Subcutaneous abdominal adipose tissue (tissue), 5 donors: ENCODE results near the gene VCL.

Experiments used
- H3K27ac ChIP-seq: one replicate; pipeline ENCODE4 v1.7.0; 2013; ENCODE audit warnings: low read depth, mild to moderate bottlenecking, inconsistent platforms, low read length, moderate library complexity
- H3K27me3 ChIP-seq, 5 donors: one replicate each; pipeline ENCODE4 v1.7.0; 2013; ENCODE audit warnings: low read length in 5 of 5, inconsistent platforms in 1 of 5; ENCODE audit not compliant: control insufficient read depth in 5 of 5, insufficient read depth in 4 of 5
- H3K36me3 ChIP-seq, 5 donors: one replicate each; pipeline ENCODE4 v1.7.0; 2013; ENCODE audit warnings: low read length in 5 of 5; ENCODE audit not compliant: control insufficient read depth in 5 of 5, insufficient read depth in 5 of 5
- H3K4me1 ChIP-seq, 5 donors: one replicate each; pipeline ENCODE4 v1.7.0; 2013; ENCODE audit warnings: low read length in 5 of 5, mild to moderate bottlenecking in 3 of 5, moderate library complexity in 1 of 5; ENCODE audit not compliant: control insufficient read depth in 5 of 5, insufficient read depth in 5 of 5
- H3K4me3 ChIP-seq, 5 donors: one replicate each; pipeline ENCODE4 v1.7.0; 2013; ENCODE audit warnings: low read length in 5 of 5, low read depth in 1 of 5
- H3K9ac ChIP-seq, 5 donors: one replicate each; pipeline ENCODE4 v1.7.0; 2013; ENCODE audit warnings: low read length in 5 of 5, mild to moderate bottlenecking in 4 of 5, moderate library complexity in 3 of 5
- H3K9me3 ChIP-seq, 5 donors: one replicate each; pipeline ENCODE4 v1.7.0; 2013; ENCODE audit warnings: low read length in 5 of 5; ENCODE audit not compliant: control insufficient read depth in 5 of 5
- donor health status: healthy.
- donor health status: healthy.
- donor health status: healthy.
- donor health status: healthy.
- donor health status: healthy.

Gene VCL

DNA sequence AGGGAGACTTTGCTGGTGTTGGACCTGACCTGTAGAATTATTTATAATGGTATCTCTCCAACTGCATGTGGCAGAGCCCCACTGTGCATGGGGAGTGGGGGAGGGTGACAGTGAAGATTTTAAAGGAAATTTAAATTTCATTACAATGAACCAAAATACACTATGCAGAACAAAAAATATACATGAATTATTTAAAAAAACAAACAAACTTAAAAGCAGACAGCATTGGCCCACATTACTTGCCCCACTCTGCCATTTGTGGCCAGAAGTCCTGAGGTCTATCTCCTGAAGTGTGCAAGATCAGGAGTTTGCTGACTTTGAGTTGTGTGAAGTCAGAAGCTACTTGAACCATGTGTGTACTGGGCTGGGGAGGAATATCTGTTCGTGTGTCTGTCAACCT is 112.2 kb downstream of the VCL start:
- Histone ChIP-seq H3K36me3 (peaks cover 38 to 97% (median 91%) of the 10 kb centered on the region in 5 donors), H3K9ac (no peak overlapping the region), H3K4me3 (no peak overlapping the region), H3K27ac (no peak overlapping the region), H3K27me3 (no peaks in the 10 kb centered on the region), H3K4me1 (peaks cover 0 to 8% (median 5%) of the 10 kb centered on the region in 5 donors), H3K9me3 (no peaks in the 10 kb centered on the region)

GRCh38 chr10:74111799-74112198 is 113.9 kb downstream of the VCL start:
- H3K9me3 ChIP-seq: no peaks in the 10 kb centered on the region
- H3K27ac ChIP-seq: no peak overlapping the region
- no peak overlapping the region for H3K9ac ChIP-seq
- peaks cover 35 to 94% (median 90%) of the 10 kb centered on the region in 5 donors for H3K36me3 ChIP-seq
- no peaks in the 10 kb centered on the region for H3K27me3 ChIP-seq
- no peak overlapping the region for H3K4me3 ChIP-seq
- peaks cover 0 to 8% (median 5%) of the 10 kb centered on the region in 5 donors for H3K4me1 ChIP-seq

DNA sequence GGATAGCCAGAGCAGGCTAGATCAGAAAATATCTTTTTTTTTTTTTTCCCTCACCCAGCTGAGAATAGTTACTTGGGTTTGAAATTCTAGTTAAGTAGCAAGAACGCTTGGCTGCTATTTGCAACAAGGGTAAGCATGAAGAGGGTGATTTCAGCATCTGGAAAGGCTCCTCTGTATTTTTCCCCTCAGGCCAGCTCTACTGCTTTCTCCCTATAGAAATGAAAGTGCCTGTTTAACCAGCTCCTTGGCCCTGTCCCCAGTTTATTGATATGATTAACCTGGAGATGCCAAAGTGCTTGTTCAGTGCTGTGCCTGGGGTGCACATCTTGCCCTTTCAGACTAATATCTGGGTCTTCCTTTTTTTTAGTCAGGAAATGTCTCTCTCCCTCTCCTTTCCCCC is 115.6 kb downstream of the VCL start:
- peaks cover 33 to 97% (median 90%) of the 10 kb centered on the region in 5 donors for H3K36me3 ChIP-seq
- no peak overlapping the region for H3K4me3 ChIP-seq
- no peak overlapping the region for H3K9ac ChIP-seq
- H3K9me3 ChIP-seq: no peaks in the 10 kb centered on the region
- no peaks in the 10 kb centered on the region for H3K27me3 ChIP-seq
- peak overlapping the region; percentile 32 for H3K27ac ChIP-seq
- H3K4me1 ChIP-seq: peaks cover 7 to 21% (median 14%) of the 10 kb centered on the region in 5 donors

DNA sequence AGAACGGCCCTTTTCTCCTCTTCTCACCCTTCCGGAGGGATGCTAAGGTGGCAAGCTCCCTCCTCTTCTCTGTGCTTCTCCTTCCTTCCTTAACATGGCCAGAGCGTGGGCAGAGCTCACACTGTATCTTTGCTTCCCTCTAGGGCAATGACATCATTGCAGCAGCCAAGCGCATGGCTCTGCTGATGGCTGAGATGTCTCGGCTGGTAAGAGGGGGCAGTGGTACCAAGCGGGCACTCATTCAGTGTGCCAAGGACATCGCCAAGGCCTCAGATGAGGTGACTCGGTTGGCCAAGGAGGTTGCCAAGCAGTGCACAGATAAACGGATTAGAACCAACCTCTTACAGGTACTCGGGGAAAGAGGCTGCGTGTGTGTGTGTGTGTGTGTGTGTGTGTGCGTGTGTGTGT is 116.1 kb downstream of the VCL start:
- H3K4me1 ChIP-seq: peaks cover 8 to 26% (median 19%) of the 10 kb centered on the region in 5 donors
- no peaks in the 10 kb centered on the region for H3K9me3 ChIP-seq
- H3K36me3 ChIP-seq: peaks cover 31 to 97% (median 90%) of the 10 kb centered on the region in 5 donors
- peak overlapping the region; percentile 32 for H3K27ac ChIP-seq
- no peaks in the 10 kb centered on the region for H3K27me3 ChIP-seq
- no peak overlapping the region for H3K9ac ChIP-seq
- H3K4me3 ChIP-seq: no peak overlapping the region

GRCh38 chr10:74117738-74118137 is 119.8 kb downstream of the VCL start:
- H3K4me3 ChIP-seq: no peak overlapping the region
- H3K9me3 ChIP-seq: no peaks in the 10 kb centered on the region
- peaks cover 29 to 82% (median 79%) of the 10 kb centered on the region in 5 donors for H3K36me3 ChIP-seq
- H3K4me1 ChIP-seq: peaks cover 14 to 63% (median 50%) of the 10 kb centered on the region in 5 donors
- no peaks in the 10 kb centered on the region for H3K27me3 ChIP-seq
- peak overlapping the region in 1 of 5 donors; percentile 19 for H3K9ac ChIP-seq
- H3K27ac ChIP-seq: peak overlapping the region; percentile 76

DNA sequence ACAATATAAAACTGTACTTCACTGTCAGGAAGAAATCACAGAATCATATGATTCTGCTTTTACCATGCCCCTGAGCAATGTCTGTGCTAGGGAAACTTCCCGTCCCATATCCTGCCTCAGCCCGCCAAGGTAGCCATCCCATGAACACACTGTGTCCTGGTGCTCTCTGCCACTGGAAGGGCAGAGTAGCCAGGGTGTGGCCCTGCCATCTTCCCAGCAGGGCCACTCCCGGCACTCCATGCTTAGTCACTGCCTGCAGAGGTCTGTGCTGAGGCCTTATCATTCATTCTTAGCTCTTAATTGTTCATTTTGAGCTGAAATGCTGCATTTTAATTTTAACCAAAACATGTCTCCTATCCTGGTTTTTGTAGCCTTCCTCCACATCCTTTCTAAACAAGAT is 120.9 kb downstream of the VCL start:
- Histone ChIP-seq H3K36me3 (peaks cover 28 to 82% (median 80%) of the 10 kb centered on the region in 5 donors), H3K9me3 (no peaks in the 10 kb centered on the region), H3K27me3 (no peaks in the 10 kb centered on the region), H3K4me3 (no peak overlapping the region), H3K27ac (peak overlapping the region; percentile 76), H3K9ac (peak overlapping the region in 1 of 5 donors; percentile 59), H3K4me1 (peaks cover 14 to 63% (median 47%) of the 10 kb centered on the region in 5 donors)

GRCh38 chr10:74120911-74121310 is 123.0 kb downstream of the VCL start:
- H3K4me1 ChIP-seq: peaks cover 14 to 63% (median 47%) of the 10 kb centered on the region in 5 donors
- no peaks in the 10 kb centered on the region for H3K9me3 ChIP-seq
- peak overlapping the region; percentile 63 for H3K27ac ChIP-seq
- peaks cover 40 to 83% (median 74%) of the 10 kb centered on the region in 5 donors for H3K36me3 ChIP-seq
- peak overlapping the region in 1 of 5 donors; percentile 19 for H3K9ac ChIP-seq
- no peaks in the 10 kb centered on the region for H3K27me3 ChIP-seq
- no peak overlapping the region for H3K4me3 ChIP-seq

- peaks cover 14 to 63% (median 47%) of the 10 kb centered on the region in 5 donors for H3K4me1 ChIP-seq
- no peak overlapping the region for H3K4me3 ChIP-seq
- H3K27me3 ChIP-seq: no peaks in the 10 kb centered on the region
- peak overlapping the region in 1 of 5 donors; percentile 19 for H3K9ac ChIP-seq
- no peaks in the 10 kb centered on the region for H3K9me3 ChIP-seq
- H3K36me3 ChIP-seq: peaks cover 42 to 83% (median 76%) of the 10 kb centered on the region in 5 donors
- H3K27ac ChIP-seq: peak overlapping the region; percentile 63
Measured at GRCh38 chr10:74121368-74121767, 123.5 kb downstream of the VCL start.

GRCh38 chr10:74122060-74122459 is 124.1 kb downstream of the VCL start:
- Histone ChIP-seq H3K9ac (peak overlapping the region in 1 of 5 donors; percentile 17), H3K4me3 (no peak overlapping the region), H3K36me3 (peaks cover 40 to 81% (median 74%) of the 10 kb centered on the region in 5 donors)

DNA sequence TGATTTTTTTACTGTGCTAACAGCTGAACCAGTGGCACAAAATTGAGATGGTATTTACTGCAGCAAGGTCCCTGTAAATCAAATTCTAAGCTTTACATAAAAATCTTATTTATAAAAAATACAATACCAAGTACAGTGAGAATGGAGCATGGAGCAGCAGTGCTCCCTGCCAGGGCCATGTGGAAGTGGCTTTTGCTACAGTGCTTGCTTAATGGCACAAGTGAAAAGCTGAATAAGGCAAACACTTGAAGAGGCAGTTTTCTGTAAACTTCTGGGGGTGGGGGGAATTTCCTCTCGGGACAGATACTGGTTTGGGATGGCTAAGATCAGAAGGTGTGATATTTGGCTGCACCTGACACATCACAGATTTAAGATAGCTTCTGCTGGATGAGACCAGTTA is 125.2 kb downstream of the VCL start:
- Histone ChIP-seq H3K9ac (no peak overlapping the region), H3K27me3 (no peaks in the 10 kb centered on the region), H3K27ac (peak overlapping the region; percentile 63), H3K36me3 (peaks cover 39 to 78% (median 65%) of the 10 kb centered on the region in 5 donors), H3K4me3 (no peak overlapping the region), H3K4me1 (peaks cover 12 to 54% (median 43%) of the 10 kb centered on the region in 5 donors), H3K9me3 (no peaks in the 10 kb centered on the region)

More at GRCh38 chr10:74122060-74122459, 124.1 kb downstream of the VCL start:
- H3K27ac ChIP-seq: peak overlapping the region; percentile 63
- no peaks in the 10 kb centered on the region for H3K9me3 ChIP-seq
- no peaks in the 10 kb centered on the region for H3K27me3 ChIP-seq
- peaks cover 14 to 63% (median 47%) of the 10 kb centered on the region in 5 donors for H3K4me1 ChIP-seq
